HEK293 (cell line): ENCODE results near the gene DPYSL4.
A peak's percentile ranks its signal among the peaks of the same experiment; 100 is the strongest.

ENCODE experiments used
- CTCF ChIA-PET: fragments of 350-600 bp; formaldehyde crosslinking; extraction: SDS; loops from one replicate; lab custom pipeline; 2021; ENCODE audit warnings: antibody characterized with exemption; lab: Yijun Ruan, JAX
- POLR2A ChIA-PET: fragments of 300-600 bp; formaldehyde crosslinking; extraction: SDS; loops from one replicate; lab custom pipeline; 2020; ENCODE audit warnings: antibody characterized with exemption, inconsistent platforms; lab: Yijun Ruan, JAX
- H3K27ac ChIP-seq: fragments of 200-500 bp; sonication (Bioruptor generic); 2 replicates; pipeline ENCODE4 v1.5.1; 2014; ENCODE audit warnings: low read depth, low read length, control low read depth, inconsistent platforms; ENCODE audit errors: extremely low read depth
- H3K36me3 ChIP-seq, 2 experiments: fragments of 200-500 bp in 1 of 2; sonication (Bioruptor generic) in 1 of 2; 1 replicate in 1 of 2; 2 replicates in 1 of 2; pipeline ENCODE4 v1.5.1; 2014 to 2017; ENCODE audit warnings: inconsistent platforms in 2 of 2, low read length in 2 of 2; ENCODE audit not compliant: control insufficient read depth in 2 of 2, insufficient read depth in 1 of 2
- H3K4me1 ChIP-seq: fragments of 200-500 bp; sonication (Bioruptor generic); 2 replicates; pipeline ENCODE4 v1.5.1; 2014; ENCODE audit warnings: mild to moderate bottlenecking, low read length, inconsistent platforms; ENCODE audit not compliant: control insufficient read depth, insufficient read depth
- H3K4me3 ChIP-seq: 2 replicates; pipeline ENCODE4 v1.5.1; 2011; ENCODE audit warnings: low read depth, mild to moderate bottlenecking, control low read depth, low read length, moderate library complexity
- H3K9me3 ChIP-seq: fragments of 200-500 bp; sonication (Bioruptor generic); 2 replicates; pipeline ENCODE4 v1.5.1; 2014; ENCODE audit warnings: low read depth, low read length, inconsistent platforms; ENCODE audit not compliant: control insufficient read depth, insufficient read depth
- BCL6B ChIP-seq: fragments of 450-650 bp; formaldehyde crosslinking; IDR thresholded peaks from 2 replicates; pipeline ENCODE4 v1.5.1; 2017; ENCODE audit warnings: missing biosample characterization, missing genetic modification characterization
- ELK4 ChIP-seq: IDR thresholded peaks from 2 replicates; pipeline ENCODE4 v1.6.1; 2011; ENCODE audit warnings: mild to moderate bottlenecking, low read depth, low read length, borderline replicate concordance
- KLF1 ChIP-seq: fragments of 450-650 bp; formaldehyde crosslinking; IDR thresholded peaks from 2 replicates; pipeline ENCODE4 v1.5.1; 2016; ENCODE audit warnings: missing biosample characterization, missing genetic modification characterization
- SCRT1 ChIP-seq: fragments of 450-650 bp; formaldehyde crosslinking; IDR thresholded peaks from 2 replicates; pipeline ENCODE4 v1.5.1; 2016; ENCODE audit warnings: missing biosample characterization, missing genetic modification characterization, borderline replicate concordance
- SCRT2 ChIP-seq: fragments of 450-650 bp; formaldehyde crosslinking; IDR thresholded peaks from 2 replicates; pipeline ENCODE4 v1.5.1; 2016; ENCODE audit warnings: missing biosample characterization, missing genetic modification characterization
- SP3 ChIP-seq: fragments of 450-650 bp; formaldehyde crosslinking; IDR thresholded peaks from 2 replicates; pipeline ENCODE4 v1.5.1; 2016; ENCODE audit warnings: missing biosample characterization, missing genetic modification characterization
- ZNF26 ChIP-seq: fragments of 450-650 bp; formaldehyde crosslinking; IDR thresholded peaks from 2 replicates; pipeline ENCODE4 v1.5.1; 2016; ENCODE audit warnings: missing biosample characterization, missing genetic modification characterization
- ZNF600 ChIP-seq: fragments of 450-650 bp; formaldehyde crosslinking; IDR thresholded peaks from 2 replicates; pipeline ENCODE4 v1.5.1; 2016; ENCODE audit warnings: missing biosample characterization, missing genetic modification characterization
- ZNF626 ChIP-seq: fragments of 450-650 bp; sonication (Bioruptor Pico); formaldehyde crosslinking; IDR thresholded peaks from 2 replicates; pipeline ENCODE4 v1.5.1; 2018; ENCODE audit warnings: missing biosample characterization, missing genetic modification characterization, inconsistent platforms
- ZNF664 ChIP-seq: fragments of 450-650 bp; formaldehyde crosslinking; IDR thresholded peaks from 2 replicates; pipeline ENCODE4 v1.5.1; 2016; ENCODE audit warnings: missing biosample characterization, missing genetic modification characterization
- ZNF837 ChIP-seq: fragments of 450-650 bp; formaldehyde crosslinking; IDR thresholded peaks from 2 replicates; pipeline ENCODE4 v1.5.1; 2016; ENCODE audit warnings: missing biosample characterization, missing genetic modification characterization
- ZSCAN4 ChIP-seq: fragments of 450-650 bp; formaldehyde crosslinking; IDR thresholded peaks from 2 replicates; pipeline ENCODE4 v1.5.1; 2017; ENCODE audit warnings: missing biosample characterization, missing genetic modification characterization

DPYSL4 gene

GRCh38 chr10:132207536-132208461 lies 21.1 kb downstream of the DPYSL4 start:
- 0 out of 2 replicates have a peak, but pooled peaks have one; percentile 34 for TF ChIP-seq ZNF600 (tag by site-specific recombination)
- TF ChIP-seq ZNF26 (tag by site-specific recombination): no peak
- TF ChIP-seq ELK4: no peak
- TF ChIP-seq ZNF837: no peak
- no peak for TF ChIP-seq ZNF626
- no peak for TF ChIP-seq ZSCAN4 (tag by site-specific recombination)
- Histone ChIP-seq H3K9me3 (no peaks in the 10 kb centered on the region), H3K36me3 (no peaks in the 10 kb centered on the region), H3K4me3 (no peak overlapping the region), H3K27ac (no peak overlapping the region), H3K4me1 (no peaks in the 10 kb centered on the region)
- POLR2A ChIA-PET: no interaction called here
- CTCF ChIA-PET: interaction anchor here (0.6 kb wide), 1 partner anchor 107 kb away, joined by 3 read pairs; no protein-coding TSS in a partner anchor

- H3K27ac ChIP-seq: no peak overlapping the region
- H3K9me3 ChIP-seq: no peaks in the 10 kb centered on the region
- CTCF ChIA-PET: interaction anchor here (0.6 to 0.8 kb wide), 3 partner anchors 14 to 140 kb away, joined by 3 read pairs; no protein-coding TSS in a partner anchor
- TF ChIP-seq KLF1 (tag by site-specific recombination) (peak; percentile 79), BCL6B (no peak), ZNF664 (tag by site-specific recombination) (no peak)
- POLR2A ChIA-PET: no interaction called here
- H3K4me1 ChIP-seq: no peaks in the 10 kb centered on the region
- H3K36me3 ChIP-seq: no peaks in the 10 kb centered on the region
- H3K4me3 ChIP-seq: no peak overlapping the region
Observed at GRCh38 chr10:132208462-132209050, 21.8 kb downstream of the DPYSL4 start.

- CTCF ChIA-PET: interaction anchor here (0.7 to 0.8 kb wide), 2 partner anchors 14 to 139 kb away, joined by 3 read pairs; no protein-coding TSS in a partner anchor
- Histone ChIP-seq H3K9me3 (no peaks in the 10 kb centered on the region), H3K36me3 (no peaks in the 10 kb centered on the region), H3K4me1 (no peaks in the 10 kb centered on the region)
- POLR2A ChIA-PET: no interaction called here
- TF ChIP-seq SCRT2 (tag by site-specific recombination) (0 out of 2 replicates have a peak, but pooled peaks have one; percentile 28), SCRT1 (tag by site-specific recombination) (0 out of 2 replicates have a peak, but pooled peaks have one; percentile 28), SP3 (tag by site-specific recombination) (no peak)
- TF ChIP-seq, all 188 proteins: peak for 2
- H3K4me3 ChIP-seq: no peak overlapping the region
- no peak overlapping the region for H3K27ac ChIP-seq
Observed at GRCh38 chr10:132209130-132209529, 22.4 kb downstream of the DPYSL4 start.
